SK-N-MC (cell line): Measurements from ENCODE around the gene TTC31.
"Not testable (repeated sequence)": the region's sequence is repeated elsewhere in the genome, so short reads cannot be mapped to it uniquely, and the experiment has no call there.

ENCODE experiments used
- DNase-seq: peaks from one replicate; pipeline ENCODE4 v3.0.0-alpha.2; 2011; ENCODE audit warnings: low read depth, low spot score
- H3K27ac ChIP-seq: fragments of 200-600 bp; sonication (generic); 2 replicates; pipeline ENCODE4 v1.5.1; 2016; ENCODE audit warnings: mixed run types
- H3K36me3 ChIP-seq: fragments of 200-600 bp; sonication (generic); 2 replicates; pipeline ENCODE4 v1.6.1; 2017; ENCODE audit warnings: antibody characterized with exemption, low read length, mixed read lengths; ENCODE audit not compliant: insufficient read depth
- H3K4me3 ChIP-seq: fragments of 200-600 bp; sonication (generic); 2 replicates; pipeline ENCODE4 v1.5.1; 2016
- H3K9ac ChIP-seq: fragments of 200-600 bp; sonication (generic); 2 replicates; pipeline ENCODE4 v1.8.0; 2017; ENCODE audit warnings: mixed run types, mixed read lengths; ENCODE audit not compliant: insufficient read length
- H3K9me3 ChIP-seq: fragments of 200-600 bp; sonication (generic); 2 replicates; pipeline ENCODE4 v1.6.1; 2017; ENCODE audit warnings: low read depth, mild to moderate bottlenecking, antibody characterized with exemption, low read length, moderate library complexity, mixed read lengths
- EZH2 ChIP-seq: fragments of 200-600 bp; sonication (generic); IDR thresholded peaks from one replicate; pipeline ENCODE4 v1.6.1; 2017; ENCODE audit warnings: antibody characterized with exemption
- FOXP2 ChIP-seq: optimal IDR thresholded peaks from 2 replicates; pipeline ENCODE3; 2011; ENCODE audit warnings: mild to moderate bottlenecking, moderate library complexity; ENCODE audit not compliant: insufficient read depth; ENCODE audit errors: extremely low read length, control extremely low read depth
- POLR2AphosphoS5 ChIP-seq: IDR thresholded peaks from 2 replicates; pipeline ENCODE4 v1.6.1; 2012; ENCODE audit warnings: mild to moderate bottlenecking, low read depth, low read length, borderline replicate concordance

TTC31 gene

DNA sequence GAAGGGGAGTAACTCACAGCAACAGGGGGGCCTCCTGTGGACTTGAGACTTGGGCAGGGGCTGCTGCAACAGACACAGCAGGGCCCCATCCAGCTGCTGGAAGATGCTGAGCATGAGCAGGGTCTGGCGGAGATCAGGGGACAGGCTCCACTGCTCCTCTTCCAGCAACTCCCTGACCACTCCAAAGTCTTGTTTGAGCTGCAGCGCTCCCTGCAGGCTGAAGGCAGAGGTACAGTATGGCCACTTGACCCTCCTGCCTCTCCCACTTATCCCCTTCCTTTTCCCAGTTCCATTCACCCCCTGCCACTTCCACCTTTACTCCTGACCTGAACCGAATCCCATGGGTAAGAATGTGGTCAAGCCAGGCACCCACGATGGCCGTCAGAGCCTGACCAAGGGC, 8.0 kb upstream of the TTC31 start:
- Histone ChIP-seq H3K9ac (no peak overlapping the region), H3K4me3 (no peak overlapping the region), H3K9me3 (no peaks in the 10 kb centered on the region), H3K27ac (no peak overlapping the region), H3K36me3 (peaks cover 18% of the 10 kb centered on the region; the same call in 1 of the 2 replicates)
- DNase-seq, result no peak
- TF ChIP-seq FOXP2 (no peak), EZH2 (no peak), POLR2AphosphoS5 (no peak)

DNA sequence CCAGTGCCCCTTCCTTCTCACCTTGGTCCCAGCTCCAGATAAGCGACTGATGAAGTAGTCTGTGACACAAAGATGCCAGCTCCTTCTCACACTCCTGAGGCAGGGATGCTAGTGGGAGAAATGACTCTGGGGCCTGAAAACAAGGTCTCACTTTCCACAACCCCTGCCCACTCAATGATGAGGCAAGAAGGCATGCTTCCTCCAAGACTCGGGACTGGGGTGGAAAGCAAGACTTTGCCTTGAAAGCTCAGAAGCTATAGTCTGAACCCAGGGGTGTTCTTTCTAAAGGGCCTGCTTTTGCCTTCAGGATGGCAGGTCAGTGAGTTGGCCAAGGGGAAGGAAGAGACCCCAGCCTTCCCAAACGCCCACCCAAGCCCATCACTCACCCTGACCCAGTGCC, 1.4 kb upstream of the TTC31 start:
- Histone ChIP-seq H3K9me3 (no peaks in the 10 kb centered on the region), H3K4me3 (peak overlapping the region; percentile 90), H3K9ac (peak overlapping the region; percentile 82), H3K27ac (no peak overlapping the region), H3K36me3 (peaks cover 8% of the 10 kb centered on the region; the same call in 1 of the 2 replicates)
- DNase-seq, result no peak
- no peak for TF ChIP-seq EZH2
- no peak for TF ChIP-seq FOXP2
- TF ChIP-seq POLR2AphosphoS5, result no peak

DNA sequence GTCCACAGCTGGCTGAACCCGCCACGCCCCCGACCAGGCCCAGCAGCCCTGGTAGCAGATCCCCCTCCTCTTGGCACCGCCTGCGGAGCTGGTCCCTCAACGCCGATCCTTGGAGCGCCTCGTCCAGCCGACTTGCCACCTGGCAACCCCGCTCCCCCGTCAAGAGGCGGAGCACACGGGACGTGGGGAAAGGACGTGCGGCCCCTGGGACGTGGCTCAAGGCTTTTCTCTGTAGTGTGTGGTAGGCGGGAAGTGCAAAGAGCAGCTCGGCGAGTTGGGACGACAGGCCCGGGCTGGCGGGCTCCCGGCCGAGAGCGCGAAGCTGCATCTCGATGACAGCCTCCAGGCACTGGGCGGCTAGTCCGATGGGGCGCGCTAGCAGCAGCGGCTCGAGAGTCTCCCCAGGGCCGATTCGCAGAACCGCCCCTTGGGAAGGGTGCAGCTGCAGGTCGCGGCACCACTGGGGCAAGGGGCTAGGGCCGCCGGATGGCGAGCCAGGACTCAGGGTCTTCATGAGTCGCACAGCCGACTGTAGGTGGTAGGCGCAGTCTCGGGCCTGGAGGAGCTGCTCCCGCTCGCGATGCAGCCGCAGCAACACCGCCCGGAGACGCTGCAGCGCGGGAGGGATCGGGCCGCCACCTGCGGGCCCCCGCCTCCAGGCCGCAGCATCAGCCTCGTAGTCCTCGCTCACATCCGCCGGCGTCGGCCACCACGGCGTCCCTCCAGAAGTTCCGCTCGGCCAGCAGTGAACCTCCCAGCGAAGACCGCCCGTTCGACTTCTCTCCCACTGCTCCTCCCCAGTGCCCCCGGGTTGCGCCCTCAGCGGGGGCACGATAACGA, 700 bp upstream of the TTC31 start:
- Histone ChIP-seq H3K27ac (0 out of 2 replicates have a peak overlapping the region, but pooled peaks have one; percentile 40), H3K36me3 (peaks cover 8% of the 10 kb centered on the region; the same call in 1 of the 2 replicates), H3K9me3 (no peaks in the 10 kb centered on the region), H3K9ac (peak overlapping the region; percentile 82), H3K4me3 (peak overlapping the region; percentile 90)
- TF ChIP-seq FOXP2 (no peak), POLR2AphosphoS5 (no peak), EZH2 (no peak)
- no peak for DNase-seq

DNA sequence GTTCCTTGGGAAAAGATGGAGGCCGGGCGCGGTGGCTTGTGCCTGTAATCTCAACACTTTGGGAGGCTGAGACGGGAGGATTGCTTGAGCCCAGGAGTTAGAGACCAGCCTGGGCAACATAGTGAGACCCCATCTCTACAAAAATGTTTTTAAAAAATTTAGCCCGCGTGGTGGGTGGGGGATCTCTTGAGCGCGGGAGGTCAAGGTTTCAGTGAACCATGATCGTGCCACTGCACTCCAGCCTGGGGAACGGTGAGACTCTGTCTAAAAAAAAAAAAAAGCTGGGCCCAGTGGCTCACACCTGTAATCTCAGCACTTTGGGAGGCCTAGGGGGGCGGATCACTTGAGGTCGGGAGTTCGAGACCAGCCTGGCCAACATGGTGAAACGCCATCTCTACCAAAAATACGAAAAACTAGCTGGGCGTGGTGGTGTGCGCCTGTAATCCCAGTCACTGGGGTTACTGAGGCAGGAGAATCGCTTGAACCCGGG, 839 bp downstream of the TTC31 start:
- Histone ChIP-seq H3K4me3 (peak overlapping the region; percentile 90), H3K9ac (peak overlapping the region; percentile 82)
- not testable (repeated sequence) for H3K9me3 ChIP-seq, DNase-seq, H3K36me3 ChIP-seq, H3K27ac ChIP-seq

DNA sequence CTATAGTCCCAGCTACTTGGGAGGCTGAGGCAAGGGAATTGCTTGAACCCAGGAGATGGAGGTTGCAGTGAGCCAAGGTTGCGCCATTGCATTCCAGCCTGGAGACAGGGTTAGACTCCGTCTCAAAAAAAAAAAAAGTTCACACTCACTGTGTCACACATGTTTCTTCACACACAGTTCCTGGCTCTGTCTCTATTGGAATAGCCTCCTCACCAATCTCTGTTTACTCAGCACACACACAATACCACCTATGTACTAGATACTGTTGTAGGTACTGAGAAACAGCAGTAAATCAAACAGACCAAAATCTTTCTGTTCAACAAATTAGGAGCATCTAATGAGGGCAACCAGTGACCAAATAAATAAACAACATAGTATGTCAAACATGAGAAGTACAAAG, 3.3 kb downstream of the TTC31 start:
- no peaks in the 10 kb centered on the region for H3K9me3 ChIP-seq
- TF ChIP-seq POLR2AphosphoS5, result no peak
- no peak for TF ChIP-seq FOXP2
- TF ChIP-seq EZH2, result no peak
- peaks cover 4% of the 10 kb centered on the region; the same call in 1 of the 2 replicates for H3K36me3 ChIP-seq
- DNase-seq, result no peak
- no peak overlapping the region for H3K27ac ChIP-seq
- H3K9ac ChIP-seq, result no peak overlapping the region
- no peak overlapping the region for H3K4me3 ChIP-seq

DNA sequence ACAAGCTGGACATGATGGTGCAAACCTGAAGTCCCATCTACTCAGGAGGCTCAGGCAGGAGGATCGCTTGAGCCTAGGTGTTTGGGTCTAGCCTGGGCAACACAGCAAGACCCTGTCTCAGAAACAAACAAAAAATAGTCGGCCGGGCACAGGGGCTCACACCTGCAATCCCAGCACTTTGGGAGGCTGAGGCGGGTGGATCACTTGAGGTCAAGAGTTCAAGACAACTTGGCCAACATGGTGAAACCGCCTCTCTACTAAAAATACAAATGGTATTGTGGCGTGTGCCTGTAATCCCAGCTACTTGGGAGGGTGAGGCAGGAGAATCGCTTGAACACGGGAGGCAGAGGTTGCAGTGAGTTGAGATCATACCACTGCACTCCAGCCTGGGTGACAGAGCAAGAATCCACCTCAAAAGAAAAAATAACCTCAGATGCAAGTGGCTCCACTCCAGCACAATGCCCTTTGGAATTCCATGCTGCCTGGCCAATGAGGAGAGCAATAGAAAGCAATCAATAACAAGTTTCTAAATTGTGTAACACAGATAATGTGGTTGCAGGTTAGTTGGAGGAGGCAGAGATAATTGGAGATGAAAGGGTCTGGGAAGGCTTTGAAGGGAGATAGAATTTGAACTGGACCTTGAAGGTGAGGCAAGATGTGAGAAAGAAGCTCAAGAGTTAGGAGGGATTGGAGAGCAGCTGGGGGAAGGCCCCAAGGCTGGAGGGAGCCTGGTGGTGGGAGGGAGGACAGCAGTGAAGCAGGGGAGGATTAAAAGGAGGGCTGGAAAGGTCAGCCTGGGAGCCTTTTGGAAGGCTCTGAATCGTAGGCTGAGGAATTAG, 6.0 kb downstream of the TTC31 start:
- no peaks in the 10 kb centered on the region for H3K9me3 ChIP-seq

DNA sequence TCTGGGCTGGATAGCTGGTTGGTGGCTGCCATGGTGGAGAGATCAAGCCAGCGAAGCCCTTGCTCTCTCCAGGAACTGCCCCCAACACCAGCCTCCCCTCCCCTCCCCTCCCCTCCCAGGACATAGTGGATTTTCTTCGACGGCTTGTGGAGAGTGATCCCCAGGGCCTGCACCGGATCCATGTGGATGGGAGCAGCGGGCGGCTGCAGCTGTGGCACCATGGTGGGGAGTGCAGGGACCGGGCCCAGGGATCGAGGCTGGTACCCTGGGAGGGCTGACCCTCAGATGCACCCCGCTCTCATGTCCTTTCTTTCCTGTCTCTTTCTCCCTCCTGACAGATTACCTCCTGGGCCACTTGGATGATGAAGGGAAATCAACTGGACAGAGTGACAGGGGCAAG, 7.0 kb downstream of the TTC31 start:
- Histone ChIP-seq H3K36me3 (peaks cover 14% of the 10 kb centered on the region; the same call in 1 of the 2 replicates), H3K9ac (no peak overlapping the region), H3K27ac (no peak overlapping the region), H3K4me3 (no peak overlapping the region), H3K9me3 (no peaks in the 10 kb centered on the region)
- no peak for DNase-seq
- TF ChIP-seq FOXP2 (no peak), EZH2 (no peak), POLR2AphosphoS5 (no peak)

More for the DNA sequence above, 6.0 kb downstream of the TTC31 start:
- no peak for DNase-seq
- no peak for TF ChIP-seq FOXP2
- TF ChIP-seq EZH2, result no peak
- no peak for TF ChIP-seq POLR2AphosphoS5
- no peak overlapping the region for H3K27ac ChIP-seq
- H3K36me3 ChIP-seq, result peaks cover 14% of the 10 kb centered on the region; the same call in 1 of the 2 replicates
- no peak overlapping the region for H3K9ac ChIP-seq
- H3K4me3 ChIP-seq, result no peak overlapping the region
